GM21717 (cell line): ENCODE data around the gene SUCLG2.

Experiments
- ATAC-seq: cut with Tn5 transposase; IDR thresholded peaks from one replicate; pipeline ENCODE4 v1.9.1; 2021; ENCODE audit warnings: mild to moderate bottlenecking, moderate library complexity; ENCODE audit not compliant: unreplicated experiment

The SUCLG2 gene, protein sequence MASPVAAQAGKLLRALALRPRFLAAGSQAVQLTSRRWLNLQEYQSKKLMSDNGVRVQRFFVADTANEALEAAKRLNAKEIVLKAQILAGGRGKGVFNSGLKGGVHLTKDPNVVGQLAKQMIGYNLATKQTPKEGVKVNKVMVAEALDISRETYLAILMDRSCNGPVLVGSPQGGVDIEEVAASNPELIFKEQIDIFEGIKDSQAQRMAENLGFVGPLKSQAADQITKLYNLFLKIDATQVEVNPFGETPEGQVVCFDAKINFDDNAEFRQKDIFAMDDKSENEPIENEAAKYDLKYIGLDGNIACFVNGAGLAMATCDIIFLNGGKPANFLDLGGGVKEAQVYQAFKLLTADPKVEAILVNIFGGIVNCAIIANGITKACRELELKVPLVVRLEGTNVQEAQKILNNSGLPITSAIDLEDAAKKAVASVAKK

GRCh38 chr3:67654099-67654843, at the start of gene SUCLG2:
Gene SUCLG2, minus strand, starts transcription at chr3:67654612. Its CDS starts 26 bp downstream, at chr3:67654586.
- peak; percentile 68 for ATAC-seq

DNA sequence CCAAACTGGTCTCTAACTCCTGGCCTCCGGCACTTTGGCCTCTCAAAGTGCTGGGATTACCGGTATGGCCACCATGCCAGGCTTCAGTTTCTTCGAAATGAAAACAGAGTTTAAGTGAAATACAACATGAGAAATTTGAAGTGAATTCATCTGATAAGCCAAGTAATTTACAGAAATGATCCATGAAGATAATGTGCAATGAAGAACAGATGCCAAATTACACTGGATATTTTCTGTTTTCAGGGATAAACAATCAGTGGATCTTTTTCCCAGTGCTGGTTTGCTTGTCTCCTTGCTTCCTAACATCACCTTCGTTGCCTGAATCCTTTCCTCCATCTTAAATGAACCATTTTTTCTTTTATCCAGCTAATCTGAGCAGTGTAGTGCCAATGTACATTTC, 46.2 kb upstream of the SUCLG2 start:
- no peak for ATAC-seq

DNA sequence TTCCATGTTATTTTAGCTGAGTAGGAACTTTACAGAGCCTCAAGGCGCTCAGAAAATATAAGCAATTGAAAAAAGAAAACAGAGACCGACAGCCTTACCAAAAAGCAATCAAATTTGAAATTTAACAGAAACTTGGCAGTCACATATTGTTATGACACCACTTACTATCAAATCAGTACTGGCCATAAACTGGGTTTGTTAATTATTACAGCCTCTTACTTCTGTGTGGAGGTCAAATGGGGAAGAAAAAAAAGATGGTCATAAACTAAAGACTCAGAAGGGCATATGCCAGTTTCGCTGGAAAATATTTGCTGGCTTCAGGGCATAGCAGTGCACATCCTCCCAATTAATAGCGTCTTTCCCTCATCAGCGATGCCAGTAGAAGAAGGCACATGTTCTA, 45.5 kb upstream of the SUCLG2 start:
- ATAC-seq: no peak

DNA sequence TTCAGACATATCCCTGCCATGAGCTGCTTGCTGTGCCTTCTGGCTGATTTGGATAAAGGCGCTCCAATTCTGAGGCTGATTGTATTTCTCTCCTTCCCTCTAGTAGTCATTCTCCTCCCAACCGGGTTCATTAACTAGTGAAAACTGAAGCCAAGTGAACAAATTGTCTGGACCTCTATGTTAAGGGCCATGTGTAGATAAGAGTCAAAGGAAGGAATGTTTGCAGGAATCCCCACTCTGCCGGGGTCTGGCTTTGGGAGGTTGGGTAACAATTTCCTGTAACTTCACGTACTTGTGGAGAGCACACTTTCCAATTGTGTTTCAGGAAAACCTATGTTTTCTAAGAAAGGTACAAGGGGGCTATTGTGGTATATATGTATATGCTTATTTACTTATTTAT, 38.2 kb upstream of the SUCLG2 start:
- ATAC-seq: no peak

GRCh38 chr3:67691926-67692325, 37.5 kb upstream of the SUCLG2 start:
- ATAC-seq: no peak

DNA sequence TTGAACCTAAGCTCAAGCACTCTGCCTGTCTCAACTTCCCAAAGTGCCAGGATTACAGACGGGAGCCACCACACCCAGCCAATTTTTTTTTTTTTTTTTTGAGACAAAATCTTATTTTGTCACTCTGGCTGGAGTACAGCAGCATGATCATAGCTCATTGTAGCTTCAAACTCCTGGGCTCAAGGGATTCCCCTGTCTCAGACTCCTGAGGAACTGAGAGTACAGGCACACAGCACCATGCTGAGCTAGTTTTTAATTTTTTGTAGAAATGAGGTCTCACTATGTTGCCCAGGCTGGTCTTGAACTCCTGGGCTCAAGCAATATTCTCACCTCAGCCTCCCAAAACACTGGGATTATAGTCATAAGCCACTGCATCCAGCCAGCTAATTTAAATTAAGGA, 36.8 kb upstream of the SUCLG2 start:
- ATAC-seq: peak; percentile 47

GRCh38 chr3:67689806-67690205, 35.4 kb upstream of the SUCLG2 start:
- ATAC-seq: no peak

GRCh38 chr3:67688231-67688630, 33.8 kb upstream of the SUCLG2 start:
- no peak for ATAC-seq

GRCh38 chr3:67686069-67686468, 31.7 kb upstream of the SUCLG2 start:
- no peak for ATAC-seq

GRCh38 chr3:67685499-67685898, 31.1 kb upstream of the SUCLG2 start:
- ATAC-seq: peak; percentile 99

DNA sequence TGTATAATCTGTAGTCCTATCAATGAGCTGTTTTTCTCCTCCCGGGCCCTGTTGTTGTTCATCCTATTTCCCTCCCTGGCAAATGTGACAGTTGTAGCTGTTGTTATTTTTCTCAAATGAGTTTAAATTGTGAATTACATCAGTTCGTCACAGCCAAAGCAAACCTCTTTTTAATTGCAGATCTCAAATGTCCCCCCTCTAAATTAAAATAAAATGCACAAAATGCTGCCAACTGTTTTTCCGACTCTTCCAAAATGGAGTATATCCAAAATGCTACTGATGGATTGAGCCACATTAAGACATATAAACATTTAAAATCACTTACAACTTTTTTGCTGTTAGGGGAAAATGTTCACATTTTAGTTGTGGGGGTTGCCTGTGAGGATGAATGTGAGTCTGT, 29.8 kb upstream of the SUCLG2 start:
- no peak for ATAC-seq

- no peak for ATAC-seq
Measured at GRCh38 chr3:67683522-67683921, 29.1 kb upstream of the SUCLG2 start.

DNA sequence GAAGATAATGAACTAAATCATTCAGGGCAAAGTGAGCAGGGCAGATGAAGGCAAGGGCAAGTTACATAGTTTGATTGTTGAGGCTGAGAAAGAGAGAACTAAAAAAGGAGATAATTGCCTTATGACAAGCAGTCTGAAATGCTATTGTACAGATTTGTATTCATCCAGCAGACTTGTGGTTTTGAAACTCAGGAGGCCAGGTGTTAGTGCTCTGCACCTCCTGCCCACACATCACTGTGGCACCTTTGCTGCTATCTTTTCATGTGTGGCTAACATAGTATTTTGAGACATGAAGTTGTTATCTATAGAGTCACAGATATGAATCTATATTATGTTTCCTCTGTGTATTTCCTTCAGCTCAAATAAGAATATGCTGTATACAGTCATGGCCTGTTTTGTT, 24.3 kb upstream of the SUCLG2 start:
- peak; percentile 79 for ATAC-seq

DNA sequence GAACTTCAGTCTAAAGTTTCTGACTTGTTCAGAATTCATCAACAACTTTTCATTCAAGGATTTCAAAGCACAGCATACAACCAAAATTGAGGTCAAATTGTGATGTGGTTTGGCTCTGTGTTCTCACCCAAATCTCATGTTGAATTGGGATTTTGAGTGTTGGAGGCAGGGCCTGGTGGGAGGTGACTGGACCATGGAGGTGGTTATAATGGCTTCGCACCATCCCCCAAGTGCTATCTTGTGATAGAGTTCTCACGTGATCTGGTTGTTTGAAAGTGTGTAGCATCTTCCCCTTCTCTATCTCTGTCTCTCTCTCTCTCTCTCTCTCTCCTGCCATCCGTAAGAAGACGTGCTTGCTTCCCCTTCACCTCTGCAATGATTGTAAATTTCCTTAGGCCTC, 19.6 kb upstream of the SUCLG2 start:
- ATAC-seq: no peak

GRCh38 chr3:67662733-67663132, 8.3 kb upstream of the SUCLG2 start:
- no peak for ATAC-seq

GRCh38 chr3:67661089-67661488, 6.7 kb upstream of the SUCLG2 start:
- ATAC-seq: no peak

GRCh38 chr3:67657192-67657591, 2.8 kb upstream of the SUCLG2 start:
- ATAC-seq: no peak

- no peak for ATAC-seq
Measured at GRCh38 chr3:67656614-67657013, 2.2 kb upstream of the SUCLG2 start.

GRCh38 chr3:67655364-67656121, 1.1 kb upstream of the SUCLG2 start:
- ATAC-seq: peak; percentile 63

DNA sequence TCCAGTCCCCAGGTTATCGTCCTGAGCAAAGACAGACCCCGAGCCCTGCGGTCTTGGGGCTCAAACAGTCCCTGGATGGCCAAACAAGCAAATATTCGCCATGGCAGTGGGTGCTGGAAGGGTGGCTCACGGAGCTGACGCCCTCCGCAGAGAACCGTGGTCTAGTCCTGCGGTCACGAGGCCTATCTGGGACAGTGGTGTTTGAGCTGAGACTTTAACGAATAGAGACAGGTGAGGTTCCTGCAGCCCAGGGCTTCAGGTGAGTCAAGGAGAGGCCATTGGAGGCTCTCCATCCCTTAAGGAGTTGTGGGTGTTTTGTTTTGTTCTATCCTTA, 399 bp upstream of the SUCLG2 start:
- no peak for ATAC-seq

DNA sequence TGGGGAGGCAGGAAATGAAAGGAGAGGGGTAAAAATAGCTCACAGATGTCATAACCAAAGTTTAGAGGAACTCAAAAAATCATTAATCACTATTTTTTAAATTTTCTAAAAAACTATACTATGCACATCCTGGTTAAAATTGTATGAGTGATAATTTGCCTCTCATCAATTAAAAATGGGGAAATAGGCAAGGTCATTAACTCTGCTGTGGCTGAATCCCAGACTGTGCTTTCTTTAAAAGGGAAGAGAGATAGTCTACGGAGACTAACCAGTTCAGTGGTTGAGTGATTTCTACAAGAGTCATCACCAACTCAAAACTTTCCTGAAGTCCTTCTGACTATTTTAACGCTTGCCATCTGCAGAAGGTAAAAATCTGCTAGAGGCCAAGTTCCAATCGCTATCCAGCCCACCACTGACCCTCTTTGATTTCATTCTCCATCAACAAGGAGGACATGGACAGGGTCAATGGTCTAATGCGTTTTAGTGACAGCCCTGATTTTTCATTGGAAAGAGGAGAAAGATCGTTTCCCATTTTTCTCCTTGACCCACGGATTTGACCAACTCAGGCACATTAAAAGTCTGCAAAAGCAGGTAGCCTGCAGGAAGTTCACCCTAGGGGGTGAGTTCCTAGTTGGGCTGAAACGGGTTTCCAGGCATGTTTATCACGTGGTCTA, 850 bp downstream of the SUCLG2 start:
- ATAC-seq: peak; percentile 25
